ENCODE measurements around the gene DRG1. TPM values are rescaled to one million over a fixed set of nuclear protein-coding genes. Genes with fewer than 3 reads are reported as not detected.

Gene DRG1
- total RNA-seq, 1 donor from 2014 or later: 132 TPM

Other genes starting within 250 kb of the DRG1 start
- 15.5 and 18.1 TPM in 2 replicates for gene RNF185, start 239.4 kb upstream of the DRG1 start, total RNA-seq
- 31.1 and 33.9 TPM in 2 replicates for gene LIMK2, start 187.3 kb upstream of the DRG1 start, total RNA-seq
- 9.3 and 10.4 TPM in 2 replicates for gene PIK3IP1, start 107.1 kb upstream of the DRG1 start, total RNA-seq
- 30.6 and 31.0 TPM in 2 replicates for gene PATZ1, start 53.3 kb upstream of the DRG1 start, total RNA-seq
- 96.5 and 103 TPM in 2 replicates for gene EIF4ENIF1, start 90.2 kb downstream of the DRG1 start, total RNA-seq
- gene SFI1, start 96.9 kb downstream of the DRG1 start, total RNA-seq: 409 and 435 TPM in 2 replicates

All from activated T-helper 2 cell treated with anti-CD3 and anti-CD28 coated beads, Interferon-gamma antibody, Interleukin-2, Interleukin-4, amounts not matched to agents 10 μg/mL and 5 μg/mL and 100 μg/mL, durations not matched to agents 14 hours and 24 hours and 36 hours (primary cell).